GM12874 (cell line): Measurements from ENCODE around the gene TTLL13.

ENCODE experiments used
- CTCF ChIP-seq: IDR thresholded peaks from 2 replicates; pipeline ENCODE4 v1.5.1; 2011; ENCODE audit warnings: low read depth, mild to moderate bottlenecking, control low read depth, low read length, moderate library complexity; ENCODE audit not compliant: insufficient read depth

TTLL13 gene

GRCh38 chr15:90233387-90234095 lies 15.8 kb upstream of the TTLL13 start, which contains the start of gene CIB1:
Gene CIB1, minus strand, starts transcription at chr15:90233941. Its CDS starts 56 bp downstream, at chr15:90233885.
- no peak for TF ChIP-seq CTCF

DNA sequence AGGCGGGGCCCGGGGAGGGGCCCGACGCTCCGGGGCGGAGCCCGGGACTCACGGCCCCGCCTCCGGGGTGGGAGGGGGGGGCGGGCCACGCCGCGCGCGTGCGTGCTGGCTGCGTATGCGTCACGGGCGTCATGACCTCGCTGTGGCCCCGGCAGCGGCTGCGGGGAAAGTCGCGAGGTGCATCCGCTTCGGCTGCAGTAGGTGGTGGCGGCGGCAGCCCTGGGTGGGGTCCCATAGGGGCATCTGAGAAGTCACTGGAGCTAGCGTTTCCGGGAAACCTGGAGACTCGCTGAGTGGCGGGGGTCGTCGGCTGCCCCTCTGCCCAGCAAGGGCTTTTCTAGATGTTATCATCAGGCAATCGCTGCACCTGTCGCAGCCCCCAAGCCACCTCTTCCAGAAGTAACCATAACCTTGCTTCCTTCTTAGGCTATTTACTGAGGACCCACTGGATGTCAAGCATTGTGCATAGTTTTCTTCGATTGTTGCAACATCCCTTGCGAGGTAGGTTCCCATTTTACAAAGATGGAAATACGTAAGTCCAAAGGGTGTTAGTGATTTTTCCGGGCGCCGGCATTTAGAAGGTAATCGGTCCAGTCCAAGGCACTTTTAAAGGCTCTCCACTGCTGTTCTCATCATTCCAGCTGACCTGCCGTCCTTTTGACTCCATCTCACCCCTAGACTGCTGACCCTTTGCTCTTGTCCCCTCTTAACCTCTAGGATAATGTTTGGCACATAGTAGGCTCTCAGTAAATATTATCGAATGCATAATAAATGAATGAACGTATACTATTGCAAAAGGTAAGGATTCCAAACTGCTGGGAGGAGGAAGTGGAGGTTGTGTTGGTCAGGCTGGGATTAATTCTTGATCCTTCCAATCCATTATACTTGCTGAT lies 15.0 kb upstream of the TTLL13 start, which contains the start of gene GDPGP1:
GDPGP1 (plus strand) TSS at position 114 of the 893 bp plus-strand sequence. CDS start 6,700 bp downstream, outside the sequence.
- no peak for TF ChIP-seq CTCF

GRCh38 chr15:90239371-90239770 lies 10.0 kb upstream of the TTLL13 start:
- TF ChIP-seq CTCF = no peak

GRCh38 chr15:90240856-90241255 lies 8.5 kb upstream of the TTLL13 start:
- TF ChIP-seq CTCF = no peak

GRCh38 chr15:90241343-90242192 lies 7.8 kb upstream of the TTLL13 start:
- TF ChIP-seq CTCF = no peak

DNA sequence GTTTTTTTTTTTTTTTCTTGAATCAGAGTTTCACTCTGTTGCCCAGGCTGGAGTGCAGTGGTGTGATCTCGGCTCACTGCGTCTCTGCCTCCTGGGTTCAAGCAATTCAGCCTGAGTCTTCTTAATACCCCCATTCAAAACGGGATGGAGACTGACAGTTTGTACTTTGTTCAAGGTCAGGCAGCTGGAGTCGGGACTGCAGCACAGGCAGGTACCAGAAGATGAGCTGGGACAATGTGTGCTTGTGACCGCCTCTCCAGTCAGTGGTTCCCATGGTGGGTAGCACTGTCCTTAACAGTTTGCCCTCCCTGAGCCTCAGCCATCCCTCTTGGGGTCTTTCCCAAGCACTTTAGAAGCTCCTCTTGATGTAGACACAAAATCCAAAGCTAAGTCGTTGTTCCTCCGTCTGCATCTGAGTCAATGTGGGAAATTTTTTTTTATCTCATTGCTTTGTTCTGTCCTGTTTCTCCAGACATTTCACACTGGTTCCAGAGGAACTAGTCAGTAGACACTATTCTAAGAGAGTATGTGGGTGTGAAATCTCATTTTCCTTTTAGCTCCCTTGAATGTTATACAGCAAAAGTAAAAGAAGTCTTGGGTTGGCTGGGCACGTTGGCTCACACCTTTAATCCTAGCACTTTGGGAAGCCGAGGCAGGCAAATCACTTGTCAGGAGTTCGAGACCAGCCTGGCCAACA lies 5.3 kb upstream of the TTLL13 start:
- no peak for TF ChIP-seq CTCF
